HG02938 (cell line): ENCODE results near the gene CDKN1C.

Source experiments
- ATAC-seq: cut with Tn5 transposase; IDR thresholded peaks from one replicate; pipeline ENCODE4 v1.9.1; 2021; ENCODE audit warnings: mild to moderate bottlenecking, moderate library complexity; ENCODE audit not compliant: unreplicated experiment

Gene CDKN1C

DNA sequence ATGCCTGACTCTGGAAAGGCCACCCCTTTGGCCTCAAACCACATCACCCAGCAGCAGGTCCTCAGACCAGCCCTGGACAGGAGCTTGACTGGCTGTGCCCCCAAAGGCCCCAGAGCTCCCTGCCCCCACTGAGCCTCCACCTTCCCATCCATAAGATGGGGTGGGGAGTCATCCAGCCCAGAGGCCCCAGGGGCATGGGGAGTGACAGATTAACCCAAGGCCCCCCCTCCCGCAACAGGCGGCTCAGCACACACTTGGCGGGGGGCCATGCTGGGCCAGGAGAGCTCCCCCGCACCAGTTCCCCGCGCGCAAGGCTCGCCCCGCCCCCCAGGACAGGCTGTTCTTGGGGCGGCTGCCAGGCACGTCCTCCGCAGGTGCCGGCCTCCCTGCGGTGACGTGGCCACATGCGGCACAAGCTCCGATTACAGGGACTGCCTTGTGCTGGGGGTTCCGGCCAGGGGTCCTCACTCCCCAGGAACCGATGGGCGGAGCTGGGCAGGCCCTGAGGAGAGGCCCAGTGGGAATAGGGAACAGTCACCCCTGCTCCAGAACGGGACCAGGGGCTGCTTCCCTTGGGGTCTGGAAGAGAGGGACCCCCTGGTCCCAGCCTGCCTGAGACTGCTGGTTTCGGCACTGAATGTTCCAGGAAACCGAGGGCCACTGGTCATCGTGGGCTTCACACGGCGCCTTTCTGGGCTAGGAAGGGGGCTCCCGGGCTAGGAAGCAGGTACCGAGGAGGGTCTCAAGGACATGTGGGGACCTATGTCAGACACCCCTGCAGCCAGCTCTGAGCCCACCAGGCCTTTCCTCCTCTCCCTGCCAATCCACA is 5.1 kb upstream of the CDKN1C start:
- ATAC-seq: no peak

- ATAC-seq: no peak
Measured at GRCh38 chr11:2889362-2890273, 4.0 kb upstream of the CDKN1C start.

- no peak for ATAC-seq
Measured at GRCh38 chr11:2888266-2888968, 2.8 kb upstream of the CDKN1C start.

DNA sequence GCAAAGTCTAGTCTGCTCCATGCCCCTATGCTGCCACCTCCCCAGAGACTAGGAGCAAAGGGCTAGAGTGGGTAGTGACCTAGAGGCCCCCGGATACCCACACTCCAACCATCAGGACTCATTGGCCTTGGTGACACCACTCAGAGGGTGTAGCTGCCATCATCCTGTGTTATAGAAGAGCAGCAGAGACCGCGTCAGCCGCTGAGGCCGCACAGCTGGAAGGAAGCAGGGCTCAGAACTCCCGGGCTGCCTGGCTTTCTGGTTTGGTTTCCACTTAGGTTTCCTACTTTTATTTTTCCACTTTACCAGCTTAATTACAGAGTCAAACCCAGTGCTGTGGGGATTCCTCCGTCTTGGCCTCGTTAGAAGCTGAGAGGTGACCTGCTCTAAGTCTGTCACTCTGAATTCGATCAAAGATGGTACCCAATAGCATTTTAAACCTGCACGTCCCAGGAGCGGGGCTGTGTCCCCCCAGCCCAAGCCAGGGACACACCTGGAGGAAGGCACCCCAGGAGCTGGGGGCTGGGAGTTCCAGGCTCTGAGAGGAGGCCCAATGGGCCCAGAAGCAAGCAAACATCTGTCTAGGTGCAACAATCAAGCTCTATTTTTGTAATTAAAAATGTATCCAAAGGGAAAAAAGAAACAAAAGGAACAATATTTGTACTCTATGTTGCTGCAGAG is 2.1 kb upstream of the CDKN1C start:
- no peak for ATAC-seq

DNA sequence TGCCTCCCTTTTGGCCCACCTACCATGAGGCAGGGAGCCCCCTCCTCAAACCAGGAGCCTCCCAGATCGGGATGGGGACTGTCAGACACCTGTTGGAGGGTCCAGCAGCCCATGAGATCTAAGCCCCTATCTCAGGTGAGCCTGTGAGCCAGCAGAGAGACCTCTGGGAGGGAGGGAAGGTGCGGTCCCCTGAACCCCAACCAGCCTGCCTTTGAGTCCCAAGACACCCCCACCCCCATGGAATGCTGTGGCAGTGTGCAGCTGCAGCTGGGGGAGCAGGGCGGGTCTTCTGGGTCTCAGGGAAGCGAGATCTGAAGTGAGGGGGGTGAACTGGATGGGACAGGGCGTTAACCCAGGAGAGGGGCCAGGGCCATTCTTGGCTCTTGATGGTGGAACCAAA is 1.4 kb upstream of the CDKN1C start:
- no peak for ATAC-seq

DNA sequence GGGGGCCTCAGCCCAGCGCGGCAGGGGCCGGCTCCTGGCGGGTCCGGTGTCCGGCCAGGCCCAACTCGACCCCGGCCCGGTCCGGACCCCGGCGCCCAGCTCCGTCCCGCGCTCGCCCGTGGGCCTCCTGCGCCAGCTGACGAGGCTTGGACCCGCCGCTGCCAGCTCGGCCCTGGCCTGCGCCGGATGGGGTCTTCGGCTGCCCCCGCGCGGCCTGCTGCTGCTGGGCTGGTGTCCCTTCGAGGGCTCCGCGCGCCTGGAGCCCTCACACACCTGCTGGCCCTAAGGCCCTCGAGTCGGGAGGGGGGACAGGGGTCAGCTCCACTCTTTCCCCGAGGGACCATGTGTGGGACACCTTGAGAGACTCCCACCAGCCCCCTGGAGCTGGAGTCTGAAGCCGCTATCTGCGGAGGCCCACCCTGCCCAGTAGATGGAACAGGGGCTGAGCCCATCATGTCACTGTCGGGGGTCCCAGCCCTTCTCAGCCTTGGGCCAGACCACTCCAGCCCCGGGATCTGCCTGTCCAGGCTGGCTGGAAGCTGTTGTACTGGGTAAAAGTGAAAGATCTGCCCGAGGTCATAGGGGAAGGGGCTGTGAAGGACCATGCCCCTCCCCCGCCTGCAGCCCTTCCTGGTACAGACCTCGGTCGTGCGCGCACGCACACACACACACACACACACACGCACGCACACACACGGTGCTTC is 768 bp upstream of the CDKN1C start:
- ATAC-seq: no peak

GRCh38 chr11:2885017-2885677 is 428 bp downstream of the CDKN1C start:
- no peak for ATAC-seq

DNA sequence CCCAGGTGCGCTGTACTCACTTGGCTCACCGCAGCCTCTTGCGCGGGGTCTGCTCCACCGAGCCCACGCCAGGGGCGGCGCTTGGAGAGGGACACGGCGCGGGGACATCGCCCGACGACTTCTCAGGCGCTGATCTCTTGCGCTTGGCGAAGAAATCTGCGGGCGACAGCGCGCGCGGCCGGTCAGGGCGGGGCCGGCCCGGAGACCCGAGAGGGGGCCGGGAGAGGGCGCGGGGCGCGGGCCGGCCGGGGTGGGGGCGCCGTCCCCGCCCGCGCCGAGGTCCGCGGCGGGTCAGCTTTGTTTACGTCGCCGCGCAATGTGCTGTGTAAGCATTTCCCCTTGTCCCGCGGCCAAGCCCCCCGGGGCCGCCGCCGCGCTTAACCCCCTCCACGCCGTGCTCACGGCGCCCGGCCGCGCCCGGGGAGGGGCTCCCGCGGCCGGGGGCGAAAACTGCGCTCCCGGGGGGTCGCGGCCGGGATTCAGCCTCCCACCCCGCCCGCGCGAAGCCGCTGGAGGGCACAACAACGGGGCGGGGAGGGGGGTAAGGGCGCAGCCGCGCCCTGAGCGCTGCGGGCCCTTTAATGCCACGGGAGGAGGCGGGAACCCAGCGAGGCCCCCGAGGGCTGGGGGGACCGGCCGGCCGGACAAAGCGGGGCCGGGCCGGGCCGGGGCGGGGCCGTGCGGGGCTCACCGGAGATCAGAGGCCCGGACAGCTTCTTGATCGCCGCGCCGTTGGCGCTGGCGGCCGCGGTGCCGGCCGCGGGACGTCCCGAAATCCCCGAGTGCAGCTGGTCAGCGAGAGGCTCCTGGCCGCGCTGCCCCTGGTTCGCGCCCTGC is 1.4 kb downstream of the CDKN1C start:
- ATAC-seq: no peak

- ATAC-seq: no peak
Measured at GRCh38 chr11:2883640-2883978, 2.0 kb downstream of the CDKN1C start.

DNA sequence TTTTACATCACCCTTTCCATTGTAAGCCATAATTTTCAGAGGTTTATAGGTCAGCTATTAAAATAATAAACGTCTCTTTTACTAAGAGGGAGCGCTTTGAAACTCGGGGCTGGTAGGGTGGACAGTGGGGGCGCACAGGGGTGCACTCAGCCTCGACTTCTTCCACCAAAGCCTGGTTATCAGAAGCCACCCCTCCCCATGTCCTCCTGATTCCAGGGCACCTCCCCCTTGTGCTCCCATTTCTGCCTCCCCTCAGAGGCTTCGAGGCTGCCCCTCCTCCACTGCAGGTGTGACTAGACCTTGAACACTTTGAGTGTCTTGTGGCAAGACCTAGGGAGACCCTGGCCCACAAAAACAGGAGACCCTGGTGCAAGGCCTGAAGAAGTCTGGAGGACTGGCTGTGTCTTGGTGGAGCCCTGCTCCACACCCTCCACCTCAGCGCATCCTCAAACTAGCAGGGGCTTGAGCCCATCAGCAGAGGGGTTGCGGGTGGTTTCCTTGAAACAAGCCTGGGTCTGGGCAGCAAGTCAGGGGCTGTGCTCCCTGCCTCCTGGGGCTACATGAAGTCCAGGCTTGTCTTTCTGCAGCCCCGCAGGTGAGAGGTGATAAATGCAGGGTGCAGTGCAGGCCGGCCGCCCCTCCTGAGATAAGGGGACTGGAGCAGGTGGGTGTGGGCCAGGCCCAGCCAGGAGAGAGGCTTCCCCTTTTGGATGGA is 3.0 kb downstream of the CDKN1C start:
- ATAC-seq: no peak

DNA sequence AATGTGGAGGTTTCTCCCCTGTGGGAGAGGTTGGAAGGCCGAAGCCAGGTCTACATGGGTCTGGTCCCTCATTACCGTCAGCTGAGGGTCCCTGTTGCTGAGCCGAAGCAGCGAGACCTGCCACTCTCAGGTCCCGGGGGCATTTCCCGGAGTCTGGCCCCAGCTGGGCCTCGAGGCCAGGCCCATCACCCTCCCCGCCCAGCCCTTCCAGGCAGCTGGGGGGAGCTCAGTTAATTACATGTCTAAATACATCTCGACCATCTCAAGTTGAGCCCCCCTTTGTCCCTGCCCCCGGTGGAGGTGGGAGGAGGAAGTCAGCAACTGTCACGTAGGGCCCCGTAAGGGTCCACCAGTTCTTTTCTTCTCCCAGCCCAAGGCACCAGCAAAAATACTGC is 3.6 kb downstream of the CDKN1C start:
- no peak for ATAC-seq

DNA sequence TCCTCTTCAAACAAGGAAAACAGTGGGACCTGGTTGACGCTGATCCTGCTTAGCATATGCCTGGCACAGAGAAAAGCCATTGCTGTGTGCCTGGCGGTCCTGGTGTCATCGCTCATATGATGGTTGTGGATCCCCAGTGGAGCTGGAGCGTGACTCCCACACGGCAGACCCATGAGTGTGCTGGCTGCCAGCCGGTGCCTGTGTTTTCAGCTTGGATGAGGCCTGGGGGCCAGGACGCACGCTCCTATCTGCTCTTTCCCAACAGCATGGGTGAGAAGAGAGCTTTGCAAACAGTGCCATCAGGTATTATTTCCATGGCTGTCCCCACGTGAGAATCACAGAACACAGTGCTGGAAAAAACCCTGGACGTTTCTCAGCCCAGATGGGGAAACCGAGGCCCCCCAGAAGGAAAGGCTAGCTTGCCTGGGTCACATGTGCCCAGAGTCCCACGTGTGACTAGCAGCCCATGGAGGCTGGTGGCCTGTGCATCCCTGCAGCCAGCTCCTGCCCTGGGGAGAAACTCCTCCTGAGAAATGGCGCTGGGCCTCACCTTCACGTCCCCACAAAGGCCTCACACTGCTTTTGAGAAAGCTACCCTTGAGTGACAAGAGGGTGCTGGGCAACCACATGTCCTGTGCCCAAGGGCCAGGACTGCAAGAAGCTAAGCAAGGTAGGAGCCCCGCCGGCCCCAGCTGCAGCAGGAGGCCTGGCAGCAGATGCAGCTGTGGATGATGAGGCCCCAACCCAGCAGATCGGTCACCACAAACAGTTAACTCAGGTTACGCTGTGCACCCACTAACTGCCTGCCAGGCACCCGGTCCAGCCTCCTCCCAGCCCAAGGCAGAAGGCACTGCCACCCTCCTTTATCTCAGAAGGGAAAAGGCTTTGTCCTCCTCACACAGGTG is 4.2 kb downstream of the CDKN1C start:
- ATAC-seq: no peak

DNA sequence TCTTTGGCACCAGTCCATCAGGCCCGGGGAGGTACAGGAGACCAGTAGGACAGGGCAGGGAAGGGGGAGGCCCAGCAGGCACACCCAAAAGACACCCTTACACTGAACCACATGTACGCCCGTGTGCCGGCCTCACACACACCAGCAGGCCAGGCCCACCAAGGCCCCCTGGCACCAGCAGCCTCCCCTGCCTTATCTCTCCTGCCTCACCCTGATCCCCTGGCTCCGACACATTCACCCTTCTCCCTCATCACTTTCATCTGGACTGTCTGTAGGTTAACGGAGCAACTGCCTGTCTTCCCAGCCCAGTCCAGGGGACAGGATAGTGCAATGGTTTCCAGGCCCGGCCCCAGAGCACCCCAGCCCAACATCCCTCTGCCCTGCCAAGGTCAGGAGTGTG is 4.9 kb downstream of the CDKN1C start:
- no peak for ATAC-seq

DNA sequence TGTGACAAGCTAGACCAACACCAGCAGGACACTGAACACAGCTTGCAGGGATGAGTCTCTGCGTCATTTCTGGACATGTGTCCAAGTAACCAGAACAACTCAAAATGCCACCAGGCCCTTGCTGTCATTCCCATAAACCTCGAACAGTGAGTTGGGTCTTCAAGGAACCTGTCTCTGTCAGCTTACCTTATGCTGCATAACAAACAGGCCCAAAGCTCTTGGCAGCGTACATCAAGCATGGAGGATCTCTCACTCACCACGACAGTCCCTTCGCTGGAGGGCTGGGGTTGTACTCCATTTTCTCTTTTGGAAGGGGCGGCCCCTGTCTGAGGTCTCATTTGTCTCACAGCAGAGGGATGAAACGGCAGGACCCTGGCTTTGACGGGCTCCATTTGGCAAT is 6.8 kb downstream of the CDKN1C start:
- no peak for ATAC-seq

DNA sequence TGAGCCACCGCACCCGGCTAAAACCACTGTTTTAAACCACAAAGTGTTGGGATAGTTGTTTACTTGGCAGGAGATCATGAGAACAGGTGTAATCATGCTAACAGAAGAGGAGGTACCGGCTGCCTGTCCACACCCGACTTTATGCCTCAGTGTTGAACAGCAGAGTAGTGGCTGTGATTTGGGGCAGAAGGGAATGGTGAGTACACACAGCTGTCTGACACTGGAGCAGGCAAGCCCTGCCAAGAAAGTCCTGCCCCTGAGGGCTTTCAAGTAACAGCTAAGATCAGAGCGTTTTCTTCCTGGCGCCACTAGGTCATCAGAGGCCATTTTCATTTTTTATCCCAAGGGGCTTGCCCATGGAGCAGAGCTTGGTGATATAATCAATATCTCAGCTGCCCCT is 8.1 kb downstream of the CDKN1C start:
- no peak for ATAC-seq

GRCh38 chr11:2874963-2875362 is 10.6 kb downstream of the CDKN1C start:
- no peak for ATAC-seq

DNA sequence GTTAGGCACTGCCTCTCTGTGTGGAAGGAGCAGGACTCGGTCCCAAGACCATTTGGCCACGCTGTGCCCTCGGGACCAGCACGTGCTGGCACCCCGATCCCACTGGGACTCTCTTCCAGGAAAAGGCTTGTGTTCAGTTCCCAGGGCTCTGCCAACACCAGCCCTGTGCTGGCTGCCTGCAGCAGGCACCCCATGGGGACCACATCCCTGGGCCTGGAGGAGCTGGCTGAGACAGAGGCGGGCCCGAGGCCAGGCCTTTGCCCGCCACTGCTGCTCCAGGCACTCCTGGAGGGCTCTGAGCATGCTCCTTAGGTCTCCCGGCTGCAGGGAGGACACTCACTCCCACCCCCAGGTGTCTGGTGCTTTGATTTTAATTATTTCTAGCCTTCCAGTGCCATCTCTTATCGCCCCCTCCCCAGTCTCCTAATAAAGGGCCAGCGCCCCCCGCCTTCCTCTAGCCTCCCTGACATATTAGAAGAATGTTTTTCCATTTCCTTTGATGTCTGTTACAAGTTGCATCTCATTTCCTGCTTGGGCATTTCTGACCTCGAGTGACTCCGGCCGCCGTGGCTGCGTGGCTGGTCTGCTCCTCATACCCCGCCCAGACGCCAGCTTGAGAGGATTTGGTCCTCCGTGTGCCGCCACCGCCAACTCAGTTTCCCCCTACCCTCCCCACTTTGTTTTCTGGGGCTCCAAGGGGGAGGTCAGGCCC is 14.4 kb downstream of the CDKN1C start:
- ATAC-seq: no peak
